ENCODE data around the gene SOWAHA. TPM values are rescaled to one million over a fixed set of nuclear protein-coding genes. Genes with fewer than 3 reads are reported as not detected.
A peak's percentile ranks its signal among the peaks of the same experiment; 100 is the strongest.

The SOWAHA gene
- total RNA-seq (2012; rRNA removed) = not detected in 2 replicates

DNA sequence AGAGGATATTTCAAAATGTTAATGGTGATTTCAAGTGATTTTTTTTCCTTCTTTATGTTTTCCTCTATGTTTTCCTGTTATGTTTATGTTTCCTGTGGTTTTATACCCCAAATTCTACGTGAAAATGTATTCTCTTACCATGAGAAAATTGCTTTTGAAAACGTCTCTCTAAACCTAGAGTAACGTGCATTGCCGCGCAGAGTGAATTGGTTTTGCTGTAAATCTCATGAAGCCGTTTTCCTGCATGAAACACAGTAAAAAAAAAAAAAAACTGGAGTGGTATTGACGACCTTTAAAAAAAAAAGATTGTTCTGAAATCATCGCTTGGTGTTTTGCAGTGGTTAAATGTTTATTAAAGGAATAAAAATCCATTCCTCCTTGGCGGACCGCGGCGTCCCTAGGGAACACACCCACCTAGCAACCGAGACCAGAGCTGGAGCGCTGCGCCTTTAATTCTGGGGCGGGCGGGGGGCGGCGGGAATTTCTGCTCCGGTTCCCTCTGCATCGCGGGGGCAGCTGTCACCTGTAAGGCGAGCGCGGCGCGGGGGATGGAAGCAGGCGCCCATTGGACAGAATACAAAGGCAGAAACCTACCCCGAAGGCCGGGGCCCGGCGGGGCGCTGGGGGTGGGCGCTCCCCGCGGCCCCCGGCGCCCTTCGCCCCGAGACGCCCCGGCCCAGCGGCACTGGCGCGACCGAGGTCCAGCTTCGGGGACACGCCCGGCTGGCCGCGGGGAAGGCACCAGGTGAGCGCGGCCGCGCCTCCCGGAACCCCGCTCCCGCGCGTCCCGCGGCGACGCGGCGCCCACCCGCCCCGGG lies at the start of gene SOWAHA:
TSS of gene SOWAHA (plus strand) at position 522 of the 818 bp plus-strand sequence. CDS start 320 bp downstream, outside the sequence.
- H3K27me3 ChIP-seq (ENCODE audit: control insufficient read depth, insufficient read depth, low read length) = peaks cover 43% of the 10 kb centered on the region
- no peak within 1 kb of the TSS for H3K9ac ChIP-seq (ENCODE audit: low read depth, low read length)
- peak within 1 kb of the TSS; percentile 75 for H3K4me2 ChIP-seq (ENCODE audit: low read length)
- H3K4me1 ChIP-seq (ENCODE audit: control insufficient read depth, insufficient read depth, low read length) = peaks cover 12% of the 10 kb centered on the region
- H3K4me3 ChIP-seq (ENCODE audit: low read length) = peak within 1 kb of the TSS; percentile 56
- H3K36me3 ChIP-seq (ENCODE audit: insufficient read depth, low read length) = no peaks in the 10 kb centered on the region
- H3K9me3 ChIP-seq (replicated peaks; ENCODE audit: low read length) = no peaks in the 10 kb centered on the region

DNA sequence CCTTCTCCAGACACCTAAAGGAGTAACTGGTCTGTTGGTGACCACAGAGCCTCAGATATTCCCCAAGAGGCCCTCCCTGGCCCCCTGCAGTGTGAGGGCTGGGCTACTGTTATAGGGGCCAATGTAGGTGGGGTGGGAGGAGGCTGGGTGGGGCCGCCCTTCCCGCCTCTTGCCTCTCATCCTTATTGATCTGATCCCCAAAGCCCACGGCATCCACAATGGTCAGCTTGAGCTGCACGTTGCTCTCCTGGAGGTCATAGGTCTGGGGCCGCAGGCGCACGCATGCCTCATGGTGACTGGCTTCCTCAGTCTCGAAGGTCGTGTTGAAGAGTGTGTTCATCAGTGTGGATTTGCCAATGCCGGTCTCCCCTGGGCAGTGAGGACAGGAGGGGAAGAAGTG lies 49.1 kb upstream of the SOWAHA start:
- no peak overlapping the region for H3K4me3 ChIP-seq (ENCODE audit: low read length)
- peaks cover 45% of the 10 kb centered on the region for H3K36me3 ChIP-seq (ENCODE audit: insufficient read depth, low read length)
- peaks cover 18% of the 10 kb centered on the region for H3K4me1 ChIP-seq (ENCODE audit: control insufficient read depth, insufficient read depth, low read length)
- no peak overlapping the region for H3K4me2 ChIP-seq (ENCODE audit: low read length)
- H3K9me3 ChIP-seq (replicated peaks; ENCODE audit: low read length) = no peaks in the 10 kb centered on the region
- H3K9ac ChIP-seq (ENCODE audit: low read depth, low read length) = no peak overlapping the region
- no peaks in the 10 kb centered on the region for H3K27me3 ChIP-seq (ENCODE audit: control insufficient read depth, insufficient read depth, low read length)

DNA sequence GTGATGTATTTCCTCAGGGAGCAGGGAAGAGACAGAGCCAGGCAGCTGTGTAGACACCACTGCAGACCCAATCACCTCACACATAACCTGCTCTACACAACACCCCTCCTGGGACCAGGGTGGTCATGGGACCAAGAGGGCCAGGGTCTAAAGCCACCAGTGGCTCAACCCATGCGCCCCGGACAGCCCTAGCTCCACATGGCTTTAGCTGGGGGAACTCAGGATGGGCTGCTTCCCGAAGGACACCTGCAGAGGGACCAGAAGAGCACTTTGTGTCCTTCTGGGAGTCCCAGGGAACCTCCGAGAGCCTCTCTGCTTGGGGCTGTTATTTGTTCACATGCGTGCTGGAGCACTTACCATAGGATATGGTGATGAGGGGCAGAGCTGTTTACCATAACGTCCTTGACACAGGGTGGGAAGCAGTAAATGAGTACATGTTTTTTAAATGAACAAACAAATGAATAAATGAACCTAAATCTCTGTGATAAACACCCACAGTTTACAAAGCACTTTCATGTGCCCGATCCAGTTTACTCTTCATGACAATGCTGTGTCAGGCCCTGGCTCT lies 48.3 kb upstream of the SOWAHA start:
- no peak overlapping the region for H3K4me3 ChIP-seq (ENCODE audit: low read length)
- no peak overlapping the region for H3K9ac ChIP-seq (ENCODE audit: low read depth, low read length)
- no peaks in the 10 kb centered on the region for H3K9me3 ChIP-seq (replicated peaks; ENCODE audit: low read length)
- no peaks in the 10 kb centered on the region for H3K27me3 ChIP-seq (ENCODE audit: control insufficient read depth, insufficient read depth, low read length)
- peaks cover 42% of the 10 kb centered on the region for H3K36me3 ChIP-seq (ENCODE audit: insufficient read depth, low read length)
- H3K4me2 ChIP-seq (ENCODE audit: low read length) = no peak overlapping the region
- H3K4me1 ChIP-seq (ENCODE audit: control insufficient read depth, insufficient read depth, low read length) = peaks cover 18% of the 10 kb centered on the region

DNA sequence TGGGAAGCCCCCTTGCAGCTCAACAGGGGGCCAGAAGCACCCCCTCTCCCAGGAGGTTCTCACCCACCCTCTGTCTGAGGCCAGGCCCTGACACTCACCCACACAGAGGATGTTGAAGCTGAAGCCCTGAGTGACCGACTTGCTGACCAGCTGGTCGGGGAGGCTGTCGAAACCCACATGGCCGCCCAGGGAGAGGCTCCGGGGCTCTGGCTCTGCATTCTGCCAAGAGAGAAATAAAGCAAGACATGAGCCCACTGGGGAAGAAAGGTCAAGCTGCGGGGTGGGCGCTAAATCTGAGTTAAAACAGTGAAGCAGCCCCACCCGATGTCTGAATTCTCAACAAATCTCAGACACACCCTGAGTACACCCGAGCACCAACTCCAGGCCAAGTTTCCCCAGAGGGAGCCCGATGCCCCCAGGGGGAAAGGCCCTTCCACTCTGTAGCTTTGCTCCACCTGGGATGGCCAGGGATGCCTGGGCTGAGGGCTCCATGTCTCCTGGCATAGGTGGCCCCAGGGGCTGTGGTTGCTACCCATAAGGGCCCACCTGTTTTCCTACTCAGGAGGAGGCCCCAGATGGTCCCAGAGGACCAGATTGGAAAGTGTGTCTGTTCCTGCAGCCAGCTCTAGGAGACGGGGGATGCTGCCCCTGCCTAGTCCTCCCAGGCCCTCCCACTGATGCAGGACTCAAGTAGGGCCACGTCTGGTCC lies 47.6 kb upstream of the SOWAHA start:
- no peak overlapping the region for H3K4me2 ChIP-seq (ENCODE audit: low read length)
- no peaks in the 10 kb centered on the region for H3K27me3 ChIP-seq (ENCODE audit: control insufficient read depth, insufficient read depth, low read length)
- H3K4me1 ChIP-seq (ENCODE audit: control insufficient read depth, insufficient read depth, low read length) = peaks cover 18% of the 10 kb centered on the region
- H3K9ac ChIP-seq (ENCODE audit: low read depth, low read length) = no peak overlapping the region
- H3K36me3 ChIP-seq (ENCODE audit: insufficient read depth, low read length) = peaks cover 37% of the 10 kb centered on the region
- H3K9me3 ChIP-seq (replicated peaks; ENCODE audit: low read length) = no peaks in the 10 kb centered on the region
- H3K4me3 ChIP-seq (ENCODE audit: low read length) = no peak overlapping the region

DNA sequence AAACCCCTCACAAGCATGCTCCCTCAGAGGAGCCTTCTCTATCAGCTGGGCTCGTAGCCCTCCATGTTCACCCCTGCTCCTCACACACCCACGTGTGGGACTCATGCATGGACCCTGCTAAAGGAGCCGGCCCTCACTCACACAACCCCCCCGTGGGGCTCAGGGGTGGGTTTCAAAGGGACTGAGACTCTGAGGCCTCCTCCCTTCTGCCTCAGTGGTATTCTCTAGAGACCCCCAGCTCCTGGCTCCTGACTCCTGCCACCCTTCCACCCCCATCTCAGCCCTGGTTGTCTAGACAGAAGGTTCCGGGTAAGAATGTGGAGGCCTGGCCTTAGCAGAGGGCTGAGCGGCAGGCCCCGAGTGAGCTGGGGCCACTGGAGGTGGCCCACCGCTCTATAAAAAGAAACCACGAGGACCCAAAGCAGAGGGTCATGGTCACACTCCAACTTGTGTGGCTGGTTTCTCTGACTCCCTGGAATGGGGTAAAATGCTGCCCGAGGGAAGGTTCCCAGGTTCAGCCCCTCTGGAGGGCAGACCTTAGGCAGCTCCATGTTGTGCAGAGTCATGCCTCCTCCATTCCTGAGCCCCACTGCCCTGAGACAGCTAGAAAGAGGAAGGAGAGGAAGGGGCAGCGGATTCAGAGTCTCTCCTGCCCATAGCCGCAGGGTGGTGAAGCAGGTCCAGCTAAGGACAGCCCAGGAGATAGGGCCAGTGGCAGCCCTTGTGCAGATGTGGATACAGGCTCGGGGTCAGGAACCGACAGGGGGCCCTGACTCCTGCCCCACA lies 46.9 kb upstream of the SOWAHA start:
- peaks cover 22% of the 10 kb centered on the region for H3K4me1 ChIP-seq (ENCODE audit: control insufficient read depth, insufficient read depth, low read length)
- H3K9ac ChIP-seq (ENCODE audit: low read depth, low read length) = no peak overlapping the region

DNA sequence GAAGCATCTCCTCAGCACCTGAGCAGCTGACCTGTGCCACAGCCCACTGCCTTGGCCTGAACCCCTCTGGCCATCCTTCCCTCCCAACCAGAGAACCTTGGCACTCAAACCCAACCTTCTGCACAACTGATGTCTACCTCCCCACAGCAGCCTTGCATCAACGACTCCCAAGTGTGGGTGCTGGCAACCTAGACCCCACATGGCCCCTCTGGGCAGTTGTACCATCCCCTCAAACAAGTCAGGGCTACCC lies 46.4 kb upstream of the SOWAHA start:
- Histone ChIP-seq H3K27me3 (ENCODE audit: control insufficient read depth, insufficient read depth, low read length) (no peaks in the 10 kb centered on the region), H3K4me1 (ENCODE audit: control insufficient read depth, insufficient read depth, low read length) (peaks cover 26% of the 10 kb centered on the region), H3K4me2 (ENCODE audit: low read length) (no peak overlapping the region), H3K36me3 (ENCODE audit: insufficient read depth, low read length) (peaks cover 26% of the 10 kb centered on the region), H3K4me3 (ENCODE audit: low read length) (no peak overlapping the region), H3K9ac (ENCODE audit: low read depth, low read length) (no peak overlapping the region), H3K9me3 (replicated peaks; ENCODE audit: low read length) (no peaks in the 10 kb centered on the region)

More for the DNA sequence above, 46.9 kb upstream of the SOWAHA start:
- Histone ChIP-seq H3K9me3 (replicated peaks; ENCODE audit: low read length) (no peaks in the 10 kb centered on the region), H3K27me3 (ENCODE audit: control insufficient read depth, insufficient read depth, low read length) (no peaks in the 10 kb centered on the region), H3K4me2 (ENCODE audit: low read length) (no peak overlapping the region), H3K36me3 (ENCODE audit: insufficient read depth, low read length) (peaks cover 31% of the 10 kb centered on the region), H3K4me3 (ENCODE audit: low read length) (no peak overlapping the region)

DNA sequence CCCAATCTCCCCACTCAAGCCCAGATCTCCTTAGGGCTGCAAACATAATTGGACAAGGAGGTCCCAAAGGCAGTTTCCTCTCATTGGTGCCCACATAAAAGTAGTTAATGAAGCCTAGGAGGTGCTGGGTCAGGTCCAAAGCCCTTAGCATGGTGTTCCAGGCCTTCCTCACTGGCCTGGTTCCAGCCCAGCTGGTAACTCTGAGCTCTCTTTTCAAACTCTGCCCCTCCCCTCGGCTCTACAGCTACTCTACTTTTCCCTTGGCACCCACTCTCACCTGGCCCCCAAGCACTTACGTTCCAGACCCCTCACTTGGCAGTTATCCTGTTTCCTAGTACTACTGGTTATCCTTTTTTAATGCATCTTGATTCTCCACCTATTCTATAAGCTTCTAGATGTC lies 46.0 kb upstream of the SOWAHA start:
- peaks cover 30% of the 10 kb centered on the region for H3K4me1 ChIP-seq (ENCODE audit: control insufficient read depth, insufficient read depth, low read length)
- H3K9ac ChIP-seq (ENCODE audit: low read depth, low read length) = no peak overlapping the region
- H3K4me3 ChIP-seq (ENCODE audit: low read length) = no peak overlapping the region
- no peaks in the 10 kb centered on the region for H3K9me3 ChIP-seq (replicated peaks; ENCODE audit: low read length)
- peaks cover 24% of the 10 kb centered on the region for H3K36me3 ChIP-seq (ENCODE audit: insufficient read depth, low read length)
- H3K27me3 ChIP-seq (ENCODE audit: control insufficient read depth, insufficient read depth, low read length) = no peaks in the 10 kb centered on the region
- H3K4me2 ChIP-seq (ENCODE audit: low read length) = peak overlapping the region; percentile 21

DNA sequence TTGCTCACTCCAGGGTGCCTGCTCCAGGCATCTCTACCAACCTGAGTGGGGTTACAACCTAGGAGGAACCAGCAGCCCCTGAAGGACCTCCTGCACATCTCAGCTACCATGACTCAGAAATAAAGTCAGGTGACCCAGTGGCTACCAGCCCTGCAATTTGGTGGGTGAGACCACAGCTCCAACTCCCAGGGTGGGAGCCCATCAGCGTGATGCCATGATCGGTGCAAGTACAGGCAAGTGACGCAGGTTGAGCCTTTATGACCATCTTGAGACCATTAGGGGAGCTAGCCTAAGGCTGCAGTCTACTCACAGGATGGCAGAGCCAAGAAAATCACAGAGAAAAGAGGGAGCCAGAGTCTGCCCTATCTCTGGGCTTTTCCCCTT lies 44.6 kb upstream of the SOWAHA start:
- Histone ChIP-seq H3K36me3 (ENCODE audit: insufficient read depth, low read length) (peaks cover 11% of the 10 kb centered on the region), H3K4me2 (ENCODE audit: low read length) (no peak overlapping the region), H3K9ac (ENCODE audit: low read depth, low read length) (no peak overlapping the region), H3K4me1 (ENCODE audit: control insufficient read depth, insufficient read depth, low read length) (peaks cover 34% of the 10 kb centered on the region), H3K27me3 (ENCODE audit: control insufficient read depth, insufficient read depth, low read length) (no peaks in the 10 kb centered on the region), H3K9me3 (replicated peaks; ENCODE audit: low read length) (no peaks in the 10 kb centered on the region), H3K4me3 (ENCODE audit: low read length) (no peak overlapping the region)

DNA sequence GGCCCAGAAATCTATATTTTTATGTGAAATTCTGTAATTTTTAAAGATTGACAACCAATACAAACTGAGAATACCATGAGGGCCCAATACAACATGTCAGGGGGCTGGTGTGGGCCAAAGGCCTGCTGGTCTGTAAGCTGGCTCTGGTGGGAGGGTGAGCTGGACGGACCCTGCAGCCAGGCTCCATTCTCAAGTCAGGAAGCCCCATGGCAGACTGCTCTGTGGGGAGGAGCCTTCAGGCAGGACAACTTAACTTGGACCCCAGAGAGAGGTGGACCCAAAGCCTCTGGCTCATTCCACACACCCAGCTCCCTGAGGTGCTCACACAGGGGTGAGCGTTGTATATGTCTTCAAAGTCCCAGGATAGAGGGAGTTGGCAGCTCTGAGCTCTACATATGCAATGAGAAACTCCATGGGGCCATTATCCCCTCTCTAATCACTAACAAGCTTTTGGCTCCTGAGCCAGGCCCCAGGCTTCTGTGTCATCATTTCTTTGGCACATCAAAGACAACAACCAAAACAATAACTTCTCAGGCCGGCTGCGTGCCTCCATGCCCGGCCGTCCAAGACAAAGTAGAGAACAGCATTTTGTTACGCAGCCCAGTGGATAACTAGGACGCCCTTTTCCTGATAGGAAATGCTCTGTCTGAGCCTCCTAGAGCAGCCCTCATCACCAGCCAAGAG lies 42.5 kb upstream of the SOWAHA start:
- H3K9me3 ChIP-seq (replicated peaks; ENCODE audit: low read length) = no peaks in the 10 kb centered on the region
- no peaks in the 10 kb centered on the region for H3K27me3 ChIP-seq (ENCODE audit: control insufficient read depth, insufficient read depth, low read length)
- H3K9ac ChIP-seq (ENCODE audit: low read depth, low read length) = no peak overlapping the region
- H3K4me3 ChIP-seq (ENCODE audit: low read length) = no peak overlapping the region
- H3K36me3 ChIP-seq (ENCODE audit: insufficient read depth, low read length) = no peaks in the 10 kb centered on the region
- peaks cover 53% of the 10 kb centered on the region for H3K4me1 ChIP-seq (ENCODE audit: control insufficient read depth, insufficient read depth, low read length)
- no peak overlapping the region for H3K4me2 ChIP-seq (ENCODE audit: low read length)

DNA sequence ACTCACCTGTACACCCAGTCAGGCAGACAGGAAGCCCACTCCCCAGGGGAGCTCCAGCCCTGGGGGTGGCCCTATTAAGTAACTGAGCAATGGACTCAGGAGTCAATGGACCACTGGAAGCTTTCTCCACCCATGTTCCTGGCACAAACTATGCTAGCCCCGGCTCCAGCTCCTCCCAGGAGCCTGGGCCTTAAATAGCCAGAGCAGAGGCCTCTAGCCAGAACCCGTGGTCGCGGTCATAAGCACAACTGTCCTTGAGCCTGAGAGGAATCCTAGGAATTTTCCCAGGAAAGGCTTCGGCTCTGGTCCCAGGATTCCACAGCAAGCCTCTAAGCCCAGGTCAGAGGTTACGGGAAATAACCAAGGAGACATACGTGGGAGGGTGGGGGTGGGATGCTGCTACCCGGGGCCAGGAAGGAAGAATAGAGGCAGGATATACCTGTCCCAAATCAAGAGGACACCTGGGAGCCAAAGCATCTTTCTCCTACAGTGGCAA lies 41.6 kb upstream of the SOWAHA start:
- Histone ChIP-seq H3K9ac (ENCODE audit: low read depth, low read length) (peak overlapping the region; percentile 11), H3K4me2 (ENCODE audit: low read length) (no peak overlapping the region), H3K4me1 (ENCODE audit: control insufficient read depth, insufficient read depth, low read length) (peaks cover 58% of the 10 kb centered on the region), H3K36me3 (ENCODE audit: insufficient read depth, low read length) (no peaks in the 10 kb centered on the region), H3K9me3 (replicated peaks; ENCODE audit: low read length) (no peaks in the 10 kb centered on the region), H3K27me3 (ENCODE audit: control insufficient read depth, insufficient read depth, low read length) (no peaks in the 10 kb centered on the region), H3K4me3 (ENCODE audit: low read length) (no peak overlapping the region)

All from skeletal muscle satellite cell (primary cell).